Skin epidermis (tissue), 12 donors: ENCODE data around the gene TOP1.
A peak's percentile ranks its signal among the peaks of the same experiment; 100 is the strongest.

Experiments used
- H3K27ac ChIP-seq, 21 experiments: fragments of 200-600 bp; sonication (generic) in 11 of 21; one replicate each; pipeline ENCODE4 v1.5.0; 2020; ENCODE audit warnings: mild to moderate bottlenecking in 3 of 21, inconsistent platforms in 2 of 21, moderate library complexity in 2 of 21
- H3K4me3 ChIP-seq, 7 experiments: fragments of 200-600 bp; sonication (generic) in 2 of 7; one replicate each; pipeline ENCODE4 v1.5.0; 2020; ENCODE audit warnings: inconsistent platforms in 2 of 7, mild to moderate bottlenecking in 2 of 7, moderate library complexity in 1 of 7

Gene TOP1

DNA sequence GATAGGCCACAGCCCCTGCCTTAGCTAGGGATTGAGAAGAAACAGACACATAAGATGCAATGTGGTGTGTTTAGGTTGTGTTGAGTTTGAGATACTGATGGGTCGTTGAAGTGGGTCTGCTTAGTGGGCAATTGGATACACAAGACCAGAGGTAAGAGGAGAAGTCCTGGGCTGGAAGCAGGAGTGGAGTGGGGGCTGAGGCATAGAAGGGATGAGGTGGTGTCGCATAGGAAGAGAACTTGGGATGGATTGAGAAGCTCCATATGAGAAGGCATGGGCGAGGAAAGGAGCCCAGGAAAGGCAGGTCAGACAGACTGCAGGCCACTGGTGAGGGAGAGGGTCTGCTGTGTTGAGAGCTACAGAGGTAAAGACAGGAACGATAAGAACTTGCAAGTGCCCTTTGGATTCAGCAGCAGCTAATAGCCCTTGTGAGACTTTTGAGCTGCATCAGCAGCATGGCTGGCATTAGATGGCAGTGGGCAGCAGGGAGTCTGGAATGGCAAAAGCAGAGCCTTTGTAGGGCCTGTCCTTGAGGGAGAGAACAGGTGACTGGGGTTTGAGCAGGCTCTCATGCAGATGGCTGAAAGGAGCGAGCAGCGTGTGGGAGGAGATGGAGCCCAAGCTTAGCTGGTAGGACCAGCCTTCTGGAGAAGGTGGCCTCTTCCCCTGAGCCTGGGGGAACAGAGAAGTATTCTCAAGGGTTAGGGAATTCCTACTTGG, 141.9 kb downstream of the TOP1 start:
- peak overlapping the region in 9 of 21 experiments; percentile 4 to 55 (median 33) for H3K27ac ChIP-seq
- H3K4me3 ChIP-seq = no peak overlapping the region

- peak overlapping the region in 14 of 21 experiments; percentile 5 to 73 (median 43) for H3K27ac ChIP-seq
Measured at GRCh38 chr20:41171736-41172295, 143.2 kb downstream of the TOP1 start.

DNA sequence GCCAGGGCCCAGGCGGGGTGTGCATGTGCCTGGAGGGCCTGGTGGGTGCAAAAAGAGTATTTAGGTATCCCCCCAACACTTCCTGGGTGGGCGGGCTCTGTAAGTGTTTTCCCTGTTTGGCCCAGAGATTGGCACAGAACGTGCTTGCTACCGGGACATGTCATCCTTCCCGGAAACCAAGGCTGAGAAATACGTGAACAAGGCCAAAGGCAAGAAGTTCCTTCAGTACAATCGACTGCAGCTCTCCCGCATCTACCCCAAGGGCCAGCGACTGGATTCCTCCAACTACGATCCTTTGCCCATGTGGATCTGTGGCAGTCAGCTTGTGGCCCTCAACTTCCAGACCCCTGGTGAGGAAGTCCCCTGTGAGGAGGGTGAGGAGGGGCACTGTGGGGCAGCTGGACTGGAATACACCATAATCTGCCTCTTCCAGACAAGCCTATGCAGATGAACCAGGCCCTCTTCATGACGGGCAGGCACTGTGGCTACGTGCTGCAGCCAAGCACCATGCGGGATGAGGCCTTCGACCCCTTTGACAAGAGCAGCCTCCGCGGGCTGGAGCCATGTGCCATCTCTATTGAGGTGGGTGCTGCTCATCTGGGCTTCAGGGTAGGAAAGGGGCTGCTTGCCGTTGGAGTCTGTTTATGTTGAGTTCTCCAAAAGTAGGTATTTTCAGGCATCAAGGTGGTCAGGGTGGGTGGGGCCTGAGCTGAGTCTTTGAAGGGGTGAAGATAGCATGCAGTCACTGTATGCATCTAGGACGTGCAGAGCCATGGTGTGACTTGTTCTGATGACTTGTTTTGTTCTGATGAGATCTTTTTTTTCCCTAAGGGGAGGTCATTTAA, 143.9 kb downstream of the TOP1 start:
- Histone ChIP-seq H3K4me3 (no peak overlapping the region), H3K27ac (peak overlapping the region in 15 of 21 experiments; percentile 22 to 73 (median 42))

More at GRCh38 chr20:41171736-41172295, 143.2 kb downstream of the TOP1 start:
- H3K4me3 ChIP-seq = no peak overlapping the region

DNA sequence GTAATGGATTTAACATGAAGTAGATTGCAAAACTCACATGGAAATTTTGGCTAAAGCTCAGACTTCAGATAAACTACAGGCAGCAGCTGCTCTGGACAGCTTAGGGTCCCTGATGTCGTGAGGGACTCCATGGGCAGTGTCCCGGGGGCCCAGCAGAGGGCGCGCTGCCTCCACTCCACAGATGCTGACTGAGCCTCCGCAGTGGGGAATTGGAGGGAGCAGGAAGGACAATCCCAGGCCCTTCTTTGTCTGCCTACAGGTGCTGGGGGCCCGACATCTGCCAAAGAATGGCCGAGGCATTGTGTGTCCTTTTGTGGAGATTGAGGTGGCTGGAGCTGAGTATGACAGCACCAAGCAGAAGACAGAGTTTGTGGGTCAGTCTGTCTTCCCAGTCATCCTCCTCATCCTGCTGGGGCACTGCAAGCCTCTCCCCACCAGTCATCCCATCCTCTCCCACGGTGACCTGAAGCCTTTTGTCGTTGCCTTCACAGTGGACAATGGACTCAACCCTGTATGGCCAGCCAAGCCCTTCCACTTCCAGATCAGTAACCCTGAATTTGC, 144.6 kb downstream of the TOP1 start:
- Histone ChIP-seq H3K27ac (peak overlapping the region in 12 of 21 experiments; percentile 30 to 67 (median 51)), H3K4me3 (no peak overlapping the region)

DNA sequence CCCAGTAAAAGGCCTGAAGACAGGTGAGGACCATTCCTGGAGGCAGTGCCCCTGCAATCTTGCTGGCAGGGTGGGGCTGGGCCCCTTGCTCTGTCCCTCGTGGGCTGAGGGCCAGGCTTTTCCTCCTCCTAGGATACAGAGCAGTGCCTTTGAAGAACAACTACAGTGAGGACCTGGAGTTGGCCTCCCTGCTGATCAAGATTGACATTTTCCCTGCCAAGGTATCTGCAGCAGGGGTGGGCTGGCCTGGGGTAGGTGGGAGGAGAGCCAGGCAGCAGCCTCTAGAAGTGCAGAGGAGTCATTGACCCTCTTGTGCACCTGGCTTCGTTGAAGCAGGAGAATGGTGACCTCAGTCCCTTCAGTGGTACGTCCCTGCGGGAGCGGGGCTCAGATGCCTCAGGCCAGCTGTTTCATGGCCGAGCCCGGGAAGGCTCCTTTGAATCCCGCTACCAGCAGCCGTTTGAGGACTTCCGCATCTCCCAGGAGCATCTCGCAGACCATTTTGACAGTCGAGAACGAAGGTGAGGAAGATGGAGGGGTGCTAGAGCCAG, 145.2 kb downstream of the TOP1 start:
- no peak overlapping the region for H3K4me3 ChIP-seq
- peak overlapping the region in 11 of 21 experiments; percentile 14 to 67 (median 52) for H3K27ac ChIP-seq
